PFSK-1 (cell line): ENCODE measurements around the gene EML3.

Experiments
- FOXP2 ChIP-seq: optimal IDR thresholded peaks from 2 replicates; pipeline ENCODE3; 2011; ENCODE audit warnings: borderline replicate concordance, control low read depth, inconsistent platforms; ENCODE audit not compliant: insufficient read depth; ENCODE audit errors: extremely low read length, extremely low read depth
- POLR2AphosphoS5 ChIP-seq: IDR thresholded peaks from 2 replicates; pipeline ENCODE4 v1.6.1; 2012; ENCODE audit warnings: low read depth, mild to moderate bottlenecking, control low read depth, low read length, moderate library complexity
- SIN3A ChIP-seq: IDR thresholded peaks from 2 replicates; pipeline ENCODE4 v1.6.1; 2012; ENCODE audit warnings: mild to moderate bottlenecking, low read length, moderate library complexity, borderline replicate concordance; ENCODE audit not compliant: insufficient read depth
- TAF1 ChIP-seq: IDR thresholded peaks from 2 replicates; pipeline ENCODE4 v1.6.1; 2012; ENCODE audit warnings: low read length, control low read depth, borderline replicate concordance; ENCODE audit not compliant: insufficient read depth
- TF ChIP-seq, protein P1 (sequence below), 2 experiments: IDR thresholded peaks; 2 replicates each; pipeline versions ENCODE4 v1.6.1 to v1.8.0; 2011 to 2012; ENCODE audit warnings: low read depth in 2 of 2, low read length in 2 of 2, control low read depth in 1 of 2, inconsistent platforms in 1 of 2, mild to moderate bottlenecking in 1 of 2, moderate library complexity in 1 of 2; ENCODE audit not compliant: insufficient read depth in 1 of 2

EML3 gene

GRCh38 chr11:62613291-62613778 is 760 bp upstream of the EML3 start:
- TF ChIP-seq POLR2AphosphoS5 (no peak), FOXP2 (no peak), TAF1 (no peak), SIN3A (no peak)
- TF ChIP-seq, protein P1, sequence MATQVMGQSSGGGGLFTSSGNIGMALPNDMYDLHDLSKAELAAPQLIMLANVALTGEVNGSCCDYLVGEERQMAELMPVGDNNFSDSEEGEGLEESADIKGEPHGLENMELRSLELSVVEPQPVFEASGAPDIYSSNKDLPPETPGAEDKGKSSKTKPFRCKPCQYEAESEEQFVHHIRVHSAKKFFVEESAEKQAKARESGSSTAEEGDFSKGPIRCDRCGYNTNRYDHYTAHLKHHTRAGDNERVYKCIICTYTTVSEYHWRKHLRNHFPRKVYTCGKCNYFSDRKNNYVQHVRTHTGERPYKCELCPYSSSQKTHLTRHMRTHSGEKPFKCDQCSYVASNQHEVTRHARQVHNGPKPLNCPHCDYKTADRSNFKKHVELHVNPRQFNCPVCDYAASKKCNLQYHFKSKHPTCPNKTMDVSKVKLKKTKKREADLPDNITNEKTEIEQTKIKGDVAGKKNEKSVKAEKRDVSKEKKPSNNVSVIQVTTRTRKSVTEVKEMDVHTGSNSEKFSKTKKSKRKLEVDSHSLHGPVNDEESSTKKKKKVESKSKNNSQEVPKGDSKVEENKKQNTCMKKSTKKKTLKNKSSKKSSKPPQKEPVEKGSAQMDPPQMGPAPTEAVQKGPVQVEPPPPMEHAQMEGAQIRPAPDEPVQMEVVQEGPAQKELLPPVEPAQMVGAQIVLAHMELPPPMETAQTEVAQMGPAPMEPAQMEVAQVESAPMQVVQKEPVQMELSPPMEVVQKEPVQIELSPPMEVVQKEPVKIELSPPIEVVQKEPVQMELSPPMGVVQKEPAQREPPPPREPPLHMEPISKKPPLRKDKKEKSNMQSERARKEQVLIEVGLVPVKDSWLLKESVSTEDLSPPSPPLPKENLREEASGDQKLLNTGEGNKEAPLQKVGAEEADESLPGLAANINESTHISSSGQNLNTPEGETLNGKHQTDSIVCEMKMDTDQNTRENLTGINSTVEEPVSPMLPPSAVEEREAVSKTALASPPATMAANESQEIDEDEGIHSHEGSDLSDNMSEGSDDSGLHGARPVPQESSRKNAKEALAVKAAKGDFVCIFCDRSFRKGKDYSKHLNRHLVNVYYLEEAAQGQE (IDR thresholded peaks at IDR 0.05; ENCODE audit: insufficient read depth in 1 of 2, low read depth in 2 of 2, low read length in 2 of 2) = no peak

- TF ChIP-seq TAF1 (no peak), SIN3A (no peak), FOXP2 (no peak), POLR2AphosphoS5 (no peak)
- TF ChIP-seq, protein P1 (IDR thresholded peaks at IDR 0.05; ENCODE audit: insufficient read depth in 1 of 2, low read depth in 2 of 2, low read length in 2 of 2) = no peak
These were observed 740 bp downstream of the EML3 start for GRCh38 chr11:62611705-62612365.

DNA sequence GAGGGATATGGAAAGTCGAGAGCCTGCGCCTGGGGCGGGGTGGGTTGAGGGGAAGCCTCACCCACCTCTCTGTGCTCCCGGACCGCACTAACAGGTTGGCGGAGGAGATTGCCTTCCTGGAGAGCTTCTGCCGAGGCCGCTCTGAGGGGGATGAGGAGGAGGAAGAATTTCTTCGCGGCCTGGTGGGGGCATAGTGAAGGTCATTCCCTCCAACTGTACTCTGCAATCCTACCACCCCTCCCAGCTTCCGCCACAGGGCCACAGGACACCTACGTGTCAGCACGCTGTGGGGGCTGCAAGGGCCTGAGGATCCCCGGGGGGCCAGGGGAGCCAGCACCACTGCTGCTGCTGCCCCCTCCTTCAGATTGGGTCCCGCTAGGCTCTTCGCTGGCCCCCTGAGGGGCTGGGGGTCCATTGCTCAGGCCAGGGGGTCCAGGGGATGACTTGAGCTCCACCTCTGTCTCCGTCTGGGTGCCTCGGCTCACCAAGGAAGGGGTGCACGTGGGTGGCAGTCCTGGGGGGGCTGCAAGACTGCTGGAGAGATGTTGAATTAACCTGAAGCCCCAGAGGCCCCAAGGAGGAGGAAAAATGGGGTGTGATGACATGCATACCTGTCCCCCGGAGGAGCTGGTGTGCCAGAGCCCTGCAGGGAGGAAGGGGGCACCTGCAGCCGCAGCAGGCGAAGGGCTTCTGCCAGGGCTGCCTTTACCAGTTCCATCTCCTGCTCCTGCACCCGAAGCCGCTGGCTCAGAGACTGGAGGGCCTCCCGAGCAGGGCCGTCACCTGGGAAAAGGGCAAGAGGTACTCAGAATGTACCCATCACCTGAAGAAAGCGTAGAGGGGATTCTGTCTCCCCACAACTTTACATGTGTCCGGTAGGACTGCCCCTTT is 1.5 kb downstream of the EML3 start:
- no peak for TF ChIP-seq SIN3A
- TF ChIP-seq, protein P1 (IDR thresholded peaks at IDR 0.05; ENCODE audit: insufficient read depth in 1 of 2, low read depth in 2 of 2, low read length in 2 of 2) = no peak
- no peak for TF ChIP-seq FOXP2
- no peak for TF ChIP-seq TAF1
- TF ChIP-seq POLR2AphosphoS5 = no peak

DNA sequence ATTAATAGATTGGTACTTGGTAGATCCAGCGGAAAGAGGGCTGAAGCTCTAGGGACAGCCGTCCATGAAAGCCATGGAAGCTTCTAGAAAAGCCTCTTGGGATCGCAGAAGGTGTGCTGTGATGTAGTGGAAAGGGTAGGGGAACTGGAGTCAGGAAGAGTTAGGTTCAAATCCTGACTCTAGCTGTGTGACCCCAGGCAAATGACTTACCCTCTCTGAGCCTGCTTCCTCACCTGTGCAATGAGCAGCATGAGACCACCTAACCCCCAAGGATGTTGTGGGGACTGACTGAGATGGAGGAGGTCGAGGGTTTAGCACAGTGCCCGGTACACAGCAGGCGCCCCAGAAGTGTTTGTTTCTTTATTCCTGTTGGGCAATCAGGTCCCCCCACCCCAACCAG is 2.2 kb downstream of the EML3 start:
- TF ChIP-seq, protein P1 (IDR thresholded peaks at IDR 0.05; ENCODE audit: insufficient read depth in 1 of 2, low read depth in 2 of 2, low read length in 2 of 2) = no peak
- TF ChIP-seq TAF1 = no peak
